BJ (cell line): ENCODE data around the gene LRBA. TPM values are rescaled to one million over a fixed set of nuclear protein-coding genes. Genes with fewer than 3 reads are reported as not detected.

ENCODE experiments used
- CTCF ChIA-PET: fragments of 350-600 bp; formaldehyde crosslinking; extraction: SDS; loops from one replicate; lab custom pipeline; 2021; ENCODE audit warnings: antibody characterized with exemption, inconsistent platforms; lab: Yijun Ruan, JAX
- POLR2A ChIA-PET: fragments of 300-600 bp; sonication (Branson Sonifier 250); formaldehyde crosslinking; extraction: SDS; loops from one replicate; lab custom pipeline; 2021; ENCODE audit warnings: antibody characterized with exemption; lab: Charles Lee
- DNase-seq: peaks from one replicate; pipeline ENCODE4 v3.0.0-alpha.2; 2011; ENCODE audit warnings: low read depth
- H3K27me3 ChIP-seq: 2 replicates; pipeline ENCODE4 v1.6.0; 2011; ENCODE audit warnings: low read length; ENCODE audit not compliant: control insufficient read depth, insufficient read depth
- H3K36me3 ChIP-seq: 2 replicates; pipeline ENCODE4 v1.5.1; 2011; ENCODE audit warnings: low read length; ENCODE audit not compliant: control insufficient read depth, insufficient read depth
- H3K4me3 ChIP-seq: 2 replicates; pipeline ENCODE4 v1.5.1; 2011; ENCODE audit warnings: low read depth, mild to moderate bottlenecking, control low read depth, low read length
- polyA plus RNA-seq: library from polyadenylated mRNA; depleted of rRNA; stranded (reverse); fragments of >200 nt; gene quantifications from 2 replicates; pipeline ENCODE4 v1.2.3, GENCODE V29; 2011
- TF ChIP-seq, protein P1 (sequence below): IDR thresholded peaks from 2 replicates; pipeline ENCODE4 v1.5.1; 2011; ENCODE audit warnings: low read depth, mild to moderate bottlenecking, control low read depth, inconsistent platforms, low read length, moderate library complexity; ENCODE audit not compliant: insufficient read depth

The LRBA gene
- polyA plus RNA-seq, 1 experiment: 8.2 TPM

DNA sequence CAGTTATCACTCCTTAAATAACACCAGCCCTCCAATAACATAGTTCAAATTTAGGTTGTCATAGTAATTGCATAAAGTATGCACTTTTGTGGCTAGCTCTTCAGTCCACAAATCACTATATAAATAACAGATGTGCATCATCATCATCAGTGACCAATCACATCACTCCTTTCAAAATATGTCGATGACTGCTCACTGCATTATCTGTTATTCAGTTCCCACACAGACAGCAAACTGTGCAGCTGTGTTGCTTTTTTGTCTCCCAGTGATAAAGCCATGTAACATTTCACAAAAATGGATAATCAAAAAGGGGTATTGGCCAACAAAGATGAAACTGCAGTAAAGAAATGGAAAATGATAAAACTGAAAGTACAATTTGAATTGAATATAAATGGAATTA is 731.4 kb downstream of the LRBA start:
- H3K36me3 ChIP-seq: no peaks in the 10 kb centered on the region
- H3K27me3 ChIP-seq: no peaks in the 10 kb centered on the region
- ChIA-PET CTCF (interaction anchor here (0.9 to 3.3 kb wide), 4 partner anchors 11 to 583 kb away, joined by 3 to 10 read pairs (median 8); no protein-coding TSS in a partner anchor), POLR2A (interaction anchor here (0.5 kb wide), 1 partner anchor 25 kb away, joined by 3 read pairs; no protein-coding TSS in a partner anchor)
- no peak overlapping the region for H3K4me3 ChIP-seq
- TF ChIP-seq, protein P1, sequence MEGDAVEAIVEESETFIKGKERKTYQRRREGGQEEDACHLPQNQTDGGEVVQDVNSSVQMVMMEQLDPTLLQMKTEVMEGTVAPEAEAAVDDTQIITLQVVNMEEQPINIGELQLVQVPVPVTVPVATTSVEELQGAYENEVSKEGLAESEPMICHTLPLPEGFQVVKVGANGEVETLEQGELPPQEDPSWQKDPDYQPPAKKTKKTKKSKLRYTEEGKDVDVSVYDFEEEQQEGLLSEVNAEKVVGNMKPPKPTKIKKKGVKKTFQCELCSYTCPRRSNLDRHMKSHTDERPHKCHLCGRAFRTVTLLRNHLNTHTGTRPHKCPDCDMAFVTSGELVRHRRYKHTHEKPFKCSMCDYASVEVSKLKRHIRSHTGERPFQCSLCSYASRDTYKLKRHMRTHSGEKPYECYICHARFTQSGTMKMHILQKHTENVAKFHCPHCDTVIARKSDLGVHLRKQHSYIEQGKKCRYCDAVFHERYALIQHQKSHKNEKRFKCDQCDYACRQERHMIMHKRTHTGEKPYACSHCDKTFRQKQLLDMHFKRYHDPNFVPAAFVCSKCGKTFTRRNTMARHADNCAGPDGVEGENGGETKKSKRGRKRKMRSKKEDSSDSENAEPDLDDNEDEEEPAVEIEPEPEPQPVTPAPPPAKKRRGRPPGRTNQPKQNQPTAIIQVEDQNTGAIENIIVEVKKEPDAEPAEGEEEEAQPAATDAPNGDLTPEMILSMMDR: no peak
- peak; percentile 95 for DNase-seq

DNA sequence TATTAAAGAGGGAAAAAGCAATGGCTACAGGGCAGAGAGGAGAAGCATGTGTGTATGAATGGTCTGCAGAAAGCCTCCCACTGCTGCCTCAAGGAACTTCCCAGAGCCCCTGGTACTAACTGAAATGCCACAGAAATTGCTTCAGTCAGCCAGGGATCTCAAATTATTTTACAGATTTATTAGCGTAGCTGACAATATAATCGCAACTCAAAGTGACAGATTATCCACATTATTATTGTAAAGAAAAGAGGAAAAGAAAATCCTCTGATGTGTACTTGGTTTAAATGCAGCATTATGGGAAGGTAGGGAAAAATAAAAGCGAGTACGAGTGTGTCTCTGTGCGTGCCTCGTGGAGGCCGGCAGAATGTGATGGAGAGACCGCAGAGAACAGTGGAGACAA is 734.1 kb downstream of the LRBA start:
- POLR2A ChIA-PET: interaction anchor here (0.6 kb wide), 1 partner anchor 495 kb away, joined by 3 read pairs; no protein-coding TSS in a partner anchor
- CTCF ChIA-PET: interaction anchor here (0.7 to 0.8 kb wide), 3 partner anchors 10 to 586 kb away, joined by 3 to 4 read pairs (median 3); no protein-coding TSS in a partner anchor

DNA sequence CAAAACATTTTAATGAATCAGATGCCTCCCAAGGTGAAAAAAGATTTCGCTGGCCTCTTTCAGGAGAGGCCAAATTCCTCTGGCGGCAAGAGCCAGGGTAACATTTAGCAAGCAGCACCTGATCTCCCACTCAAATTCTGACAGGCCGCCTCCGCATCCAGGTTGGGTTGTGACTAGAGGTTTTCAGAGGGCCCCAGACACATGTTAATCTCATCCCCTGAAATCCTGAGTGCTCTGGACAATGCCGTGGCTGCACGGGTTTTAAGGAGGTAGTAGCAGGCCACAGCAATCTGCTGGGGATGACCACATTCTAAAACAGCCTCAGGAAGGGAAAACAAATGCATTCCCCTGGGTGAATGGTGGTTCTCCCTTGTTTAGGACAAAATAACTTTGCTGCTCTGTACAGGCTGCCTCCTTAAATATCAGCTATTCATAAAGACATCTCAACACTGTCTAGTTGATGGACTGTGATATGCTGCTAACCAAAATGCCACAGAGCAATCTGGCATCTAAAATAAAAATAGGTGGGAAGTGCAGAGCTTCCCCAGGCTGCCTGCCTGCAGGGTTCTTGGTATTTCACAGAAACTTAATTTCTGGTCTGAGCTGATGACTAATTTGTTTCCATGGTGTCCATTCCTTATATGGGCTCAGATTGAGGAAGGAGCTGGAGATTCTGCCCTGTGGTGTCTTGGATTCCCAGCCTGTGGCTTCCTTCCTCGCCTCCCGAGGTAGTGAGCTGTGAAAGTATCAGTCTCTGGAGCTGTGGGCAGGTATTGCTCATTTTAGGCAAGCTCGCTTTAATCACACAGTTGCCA is 734.8 kb downstream of the LRBA start:
- H3K4me3 ChIP-seq: no peak overlapping the region
- POLR2A ChIA-PET: interaction anchor here (0.6 kb wide), 1 partner anchor 495 kb away, joined by 3 read pairs; no protein-coding TSS in a partner anchor

More for the DNA sequence above, 734.1 kb downstream of the LRBA start:
- Histone ChIP-seq H3K4me3 (no peak overlapping the region), H3K27me3 (no peaks in the 10 kb centered on the region), H3K36me3 (no peaks in the 10 kb centered on the region)
- TF ChIP-seq, protein P1: no peak
- no peak for DNase-seq

DNA sequence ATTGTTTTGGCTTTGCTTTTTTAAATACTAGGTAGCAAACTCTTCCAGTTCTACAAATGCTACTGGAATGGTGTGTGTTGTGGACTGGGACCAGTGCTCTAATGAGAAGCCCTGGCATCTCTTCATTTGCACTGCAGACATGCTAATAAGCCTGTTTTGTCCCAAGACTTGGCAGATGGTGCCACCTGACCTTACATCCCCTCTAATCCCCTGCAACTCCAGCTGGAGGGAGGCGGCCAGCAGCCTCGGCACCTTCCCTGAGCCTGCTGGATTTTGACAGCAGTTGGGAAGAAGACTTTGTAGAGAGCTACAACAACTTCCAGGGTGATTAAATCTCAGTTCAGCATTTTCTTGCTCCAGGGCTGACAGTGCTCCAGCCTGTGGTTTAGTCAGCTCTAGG is 736.9 kb downstream of the LRBA start:
- no peak overlapping the region for H3K4me3 ChIP-seq
- CTCF ChIA-PET: interaction anchor here (1.0 to 1.7 kb wide), 2 partner anchors 13 to 589 kb away, joined by 4 read pairs; no protein-coding TSS in a partner anchor
- POLR2A ChIA-PET: no interaction called here
- no peaks in the 10 kb centered on the region for H3K36me3 ChIP-seq
- DNase-seq: no peak
- no peaks in the 10 kb centered on the region for H3K27me3 ChIP-seq
- TF ChIP-seq, protein P1: no peak

More for the DNA sequence above, 734.8 kb downstream of the LRBA start:
- peak; percentile 47 for DNase-seq
- Histone ChIP-seq H3K36me3 (no peaks in the 10 kb centered on the region), H3K27me3 (no peaks in the 10 kb centered on the region)
- TF ChIP-seq, protein P1: no peak
- CTCF ChIA-PET: interaction anchor here (0.7 to 1.7 kb wide), 4 partner anchors 9 to 587 kb away, joined by 3 to 4 read pairs (median 4); no protein-coding TSS in a partner anchor

DNA sequence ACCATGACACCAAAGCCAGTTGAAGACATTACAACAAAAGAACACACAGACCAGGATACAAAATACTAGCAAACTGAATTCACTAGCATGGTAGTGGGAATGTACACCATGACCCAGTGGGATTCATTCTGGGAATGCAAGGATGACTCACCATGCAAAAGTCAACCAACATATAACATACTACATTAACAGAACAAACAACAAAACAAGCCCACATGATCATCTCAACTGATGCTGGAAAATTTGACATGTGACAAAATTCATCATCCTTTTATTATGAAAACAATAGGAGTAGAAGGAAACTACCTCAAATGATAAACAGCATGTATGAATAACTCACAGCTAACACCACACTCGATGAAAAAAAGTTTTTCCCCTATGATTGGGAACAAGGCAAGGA is 746.6 kb downstream of the LRBA start:
- ChIA-PET CTCF (no interaction called here), POLR2A (no interaction called here)
- TF ChIP-seq, protein P1: no peak
- Histone ChIP-seq H3K4me3 (no peak overlapping the region), H3K36me3 (peaks cover 2% of the 10 kb centered on the region), H3K27me3 (no peaks in the 10 kb centered on the region)
- DNase-seq: no peak
